Peyer's patch (tissue), 4 donors: ENCODE data around the gene EDRF1.

Experiments
- POLR2A ChIP-seq, 2 donors: fragments of 450-650 bp; IDR thresholded peaks; one replicate each; pipeline ENCODE4 v1.5.1; 2017; ENCODE audit warnings: antibody characterized with exemption in 2 of 2, mild to moderate bottlenecking in 2 of 2, moderate library complexity in 2 of 2
- TF ChIP-seq, protein P1 (sequence below), 6 experiments: fragments of 450-650 bp in 4 of 6; fragments of 200-600 bp in 2 of 6; sonication (generic) in 1 of 6; IDR thresholded peaks; one replicate each; pipeline ENCODE4 v1.5.1; 2017 to 2019; ENCODE audit warnings: antibody characterized with exemption in 6 of 6, mild to moderate bottlenecking in 3 of 6, moderate library complexity in 1 of 6

DNA sequence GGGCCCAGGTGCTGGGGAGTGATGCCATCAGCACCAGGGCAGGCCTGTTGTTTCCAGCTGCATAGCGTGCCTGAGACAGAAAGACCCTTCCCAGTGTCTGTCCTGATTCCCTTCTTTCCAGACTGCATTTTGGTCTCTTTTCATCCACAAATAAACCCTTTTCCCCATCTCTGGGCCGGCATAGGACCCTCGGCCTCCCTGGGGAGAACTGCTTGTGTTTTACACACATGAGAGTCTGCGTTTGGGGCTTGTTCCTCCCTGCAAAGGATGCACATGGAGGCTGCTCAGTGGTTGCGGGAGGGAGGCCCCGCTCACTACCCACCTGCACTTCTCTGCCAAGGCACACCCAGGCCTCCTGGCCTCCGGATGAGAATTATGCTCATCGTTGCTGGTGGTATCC lies 61.9 kb downstream of the EDRF1 start:
- TF ChIP-seq, protein P1, sequence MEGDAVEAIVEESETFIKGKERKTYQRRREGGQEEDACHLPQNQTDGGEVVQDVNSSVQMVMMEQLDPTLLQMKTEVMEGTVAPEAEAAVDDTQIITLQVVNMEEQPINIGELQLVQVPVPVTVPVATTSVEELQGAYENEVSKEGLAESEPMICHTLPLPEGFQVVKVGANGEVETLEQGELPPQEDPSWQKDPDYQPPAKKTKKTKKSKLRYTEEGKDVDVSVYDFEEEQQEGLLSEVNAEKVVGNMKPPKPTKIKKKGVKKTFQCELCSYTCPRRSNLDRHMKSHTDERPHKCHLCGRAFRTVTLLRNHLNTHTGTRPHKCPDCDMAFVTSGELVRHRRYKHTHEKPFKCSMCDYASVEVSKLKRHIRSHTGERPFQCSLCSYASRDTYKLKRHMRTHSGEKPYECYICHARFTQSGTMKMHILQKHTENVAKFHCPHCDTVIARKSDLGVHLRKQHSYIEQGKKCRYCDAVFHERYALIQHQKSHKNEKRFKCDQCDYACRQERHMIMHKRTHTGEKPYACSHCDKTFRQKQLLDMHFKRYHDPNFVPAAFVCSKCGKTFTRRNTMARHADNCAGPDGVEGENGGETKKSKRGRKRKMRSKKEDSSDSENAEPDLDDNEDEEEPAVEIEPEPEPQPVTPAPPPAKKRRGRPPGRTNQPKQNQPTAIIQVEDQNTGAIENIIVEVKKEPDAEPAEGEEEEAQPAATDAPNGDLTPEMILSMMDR (IDR thresholded peaks at IDR 0.05): no peak
- no peak for TF ChIP-seq POLR2A (IDR thresholded peaks at IDR 0.05)
